GDM1 (cell line): Measurements from ENCODE around the gene FAM24A.

Experiments
- DNase-seq: peaks from one replicate; lab custom pipeline; 2025; lab: John Stamatoyannopoulos, UW

The FAM24A gene

GRCh38 chr10:122931088-122931906 lies 20.9 kb downstream of the FAM24A start:
- no peak for DNase-seq

DNA sequence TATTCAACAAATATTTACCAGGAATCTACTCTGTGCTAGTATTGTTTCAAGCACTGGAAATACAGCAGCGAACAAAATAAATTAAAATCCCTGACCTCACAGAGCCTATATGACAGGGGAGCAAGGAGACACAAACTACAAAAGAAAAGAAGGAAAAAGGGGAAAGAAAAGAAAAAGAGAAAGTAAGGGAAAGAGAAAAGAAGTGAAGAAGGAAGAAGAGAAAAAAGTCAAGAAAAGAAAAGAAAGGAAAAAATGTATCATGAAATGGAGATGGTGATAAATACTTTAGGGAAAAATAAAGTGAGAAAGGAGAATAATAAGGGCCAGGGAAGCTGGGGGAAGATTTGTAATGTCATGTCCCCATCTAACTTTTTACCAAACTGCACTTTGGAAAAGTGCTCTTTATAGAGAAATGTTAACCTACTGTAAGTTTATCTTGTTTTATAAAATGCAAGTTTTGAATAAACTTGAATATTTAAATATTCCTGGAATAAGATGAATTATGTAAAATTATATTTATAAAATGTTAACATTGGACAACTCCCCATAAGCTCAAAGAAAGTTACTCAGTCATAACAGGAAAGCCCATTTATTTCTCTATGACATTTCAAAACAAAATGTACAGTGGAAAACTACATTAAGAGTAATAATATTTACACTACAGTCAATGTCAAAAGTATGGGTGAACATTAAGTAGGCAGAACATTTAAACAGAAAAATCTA lies 28.9 kb downstream of the FAM24A start:
- DNase-seq = no peak

GRCh38 chr10:122939856-122940543 lies 29.6 kb downstream of the FAM24A start:
- no peak for DNase-seq

- DNase-seq = no peak
Observed at GRCh38 chr10:122949296-122949695, 38.9 kb downstream of the FAM24A start.

GRCh38 chr10:122953902-122954730 lies 43.7 kb downstream of the FAM24A start, which contains the start of gene C10orf88:
Gene C10orf88, minus strand, starts transcription at chr10:122954227. Its CDS starts 49 bp downstream, at chr10:122954178.
- DNase-seq = peak; percentile 98

DNA sequence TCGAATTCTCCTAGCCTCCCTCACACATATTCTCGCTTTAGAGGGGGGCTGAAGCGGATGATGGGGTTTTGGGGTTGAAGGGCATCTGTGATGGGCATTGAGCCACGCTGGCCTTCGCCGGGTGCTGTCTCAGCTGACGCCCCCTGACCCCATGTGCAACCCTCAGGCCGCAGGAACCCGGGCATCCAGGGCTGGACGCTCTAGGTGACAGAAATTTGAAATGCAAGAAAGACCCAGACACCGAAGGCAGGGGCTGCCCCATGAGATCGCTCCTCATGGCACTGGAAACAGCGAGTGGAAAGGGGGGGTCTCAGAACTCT lies 44.3 kb downstream of the FAM24A start:
- DNase-seq = no peak

DNA sequence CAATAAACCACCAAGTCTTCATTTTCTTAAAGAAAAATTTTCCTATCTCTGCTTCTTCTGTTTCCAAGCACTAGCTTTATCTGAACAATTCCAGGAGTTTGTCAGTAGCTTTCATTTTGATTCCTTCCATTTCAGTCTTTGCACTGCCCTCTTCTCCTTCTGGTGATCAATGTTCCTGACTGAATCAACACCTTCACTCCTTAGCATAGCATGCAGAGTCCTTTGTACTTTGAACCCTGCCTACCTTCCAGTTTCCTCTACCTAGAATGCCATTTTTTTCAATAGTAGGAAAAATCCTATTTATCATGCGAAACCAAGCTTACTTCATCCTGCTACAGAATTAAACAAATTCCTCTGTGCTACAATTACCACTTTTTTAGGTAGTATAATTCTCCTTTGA lies 45.5 kb downstream of the FAM24A start:
- no peak for DNase-seq

- no peak for DNase-seq
Observed at GRCh38 chr10:122957474-122957873, 47.1 kb downstream of the FAM24A start.

DNA sequence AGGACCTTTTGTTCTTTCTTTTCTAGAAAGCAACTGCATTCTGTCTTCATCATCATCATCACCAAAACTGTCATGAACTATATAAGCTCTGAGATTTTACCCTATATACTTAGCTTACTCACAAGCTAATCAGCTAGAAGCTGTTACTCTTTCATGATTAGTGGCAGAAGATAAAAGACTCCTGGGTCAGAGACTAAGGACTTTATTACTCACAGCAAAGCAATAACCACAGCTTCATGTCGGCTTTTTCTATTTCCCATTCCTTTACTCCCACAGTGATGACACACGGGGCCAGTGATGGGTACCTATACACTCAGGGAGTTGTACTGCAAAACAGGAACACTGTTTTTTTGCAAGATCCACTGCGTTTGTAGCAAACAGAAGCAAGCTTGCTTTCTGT lies 52.0 kb downstream of the FAM24A start:
- DNase-seq = no peak
